OCI-LY1 (cell line): ENCODE data around the gene CNNM4.

Experiments
- H2AFZ ChIP-seq: fragments of 200-600 bp; sonication (generic), shearing (Covaris generic); 2 replicates; pipeline ENCODE4 v1.6.0; 2014; ENCODE audit warnings: antibody characterized with exemption, mild to moderate bottlenecking, low read length
- H3F3A ChIP-seq: fragments of 200-600 bp; sonication (generic), shearing (Covaris generic); 2 replicates; pipeline ENCODE4 v1.6.0; 2014; ENCODE audit warnings: mild to moderate bottlenecking, antibody characterized with exemption, low read length, moderate library complexity; ENCODE audit not compliant: insufficient read depth
- H3K27ac ChIP-seq: fragments of 200-600 bp; sonication (generic); 2 replicates; pipeline ENCODE4 v1.5.1; 2014; ENCODE audit warnings: low read length, mixed run types, mild to moderate bottlenecking, low read depth; ENCODE audit not compliant: poor library complexity, severe bottlenecking
- H3K27me3 ChIP-seq: fragments of 200-600 bp; sonication (generic); 2 replicates; pipeline ENCODE4 v1.6.0; 2014; ENCODE audit warnings: antibody characterized with exemption, mild to moderate bottlenecking, low read length, moderate library complexity; ENCODE audit not compliant: insufficient read depth
- H3K36me3 ChIP-seq: fragments of 200-600 bp; sonication (generic); 2 replicates; pipeline ENCODE4 v1.6.1; 2014; ENCODE audit warnings: mild to moderate bottlenecking, antibody characterized with exemption, low read length, moderate library complexity, mixed read lengths; ENCODE audit not compliant: insufficient read depth
- H3K4me1 ChIP-seq: fragments of 200-600 bp; sonication (generic); 2 replicates; pipeline ENCODE4 v1.5.1; 2014; ENCODE audit warnings: mild to moderate bottlenecking, low read length, moderate library complexity; ENCODE audit not compliant: insufficient read depth, severe bottlenecking
- H3K4me2 ChIP-seq: fragments of 200-600 bp; sonication (generic), shearing (Covaris generic); 2 replicates; pipeline ENCODE4 v1.6.1; 2014; ENCODE audit warnings: low read length
- H3K4me3 ChIP-seq: fragments of 200-600 bp; sonication (generic); 2 replicates; pipeline ENCODE4 v1.5.1; 2014; ENCODE audit warnings: low read length, low read depth, mild to moderate bottlenecking, mixed read lengths; ENCODE audit not compliant: poor library complexity, severe bottlenecking
- H3K79me2 ChIP-seq: fragments of 200-600 bp; shearing (Covaris generic); 2 replicates; pipeline ENCODE4 v1.6.1; 2016; ENCODE audit warnings: mixed run types, low read length, mixed read lengths; ENCODE audit not compliant: insufficient read depth
- H3K9ac ChIP-seq: fragments of 200-600 bp; sonication (generic), shearing (Covaris generic); 2 replicates; pipeline ENCODE4 v1.6.1; 2014; ENCODE audit warnings: mild to moderate bottlenecking, low read length, mixed read lengths
- H3K9me2 ChIP-seq: fragments of 200-600 bp; sonication (generic), shearing (Covaris generic); 2 replicates; pipeline ENCODE4 v1.6.1; 2014; ENCODE audit warnings: low read depth, mild to moderate bottlenecking, low read length, mixed read lengths
- H3K9me3 ChIP-seq: fragments of 200-600 bp; shearing (Covaris generic); 2 replicates; pipeline ENCODE4 v1.6.1; 2014; ENCODE audit warnings: low read length, mixed read lengths
- H4K20me1 ChIP-seq: fragments of 200-600 bp; sonication (generic), shearing (Covaris generic); 2 replicates; pipeline ENCODE4 v1.6.0; 2016; ENCODE audit warnings: mild to moderate bottlenecking, low read length; ENCODE audit not compliant: insufficient read depth
- EZH2 ChIP-seq: fragments of 200-600 bp; sonication (generic), shearing (Covaris generic); IDR thresholded peaks from 2 replicates; pipeline ENCODE4 v1.8.0; 2017; ENCODE audit warnings: borderline replicate concordance, mixed run types, mild to moderate bottlenecking, antibody characterized with exemption, low read length, moderate library complexity, mixed read lengths
- TF ChIP-seq, protein P1 (sequence below): fragments of 200-600 bp; sonication (generic), shearing (Covaris generic); IDR thresholded peaks from 2 replicates; pipeline ENCODE4 v1.5.1; 2017; ENCODE audit warnings: mild to moderate bottlenecking, antibody characterized with exemption, low read length, moderate library complexity, mixed read lengths

Gene CNNM4

GRCh38 chr2:96859099-96859649 lies 98.5 kb downstream of the CNNM4 start:
- Histone ChIP-seq H3K9me3 (no peaks in the 10 kb centered on the region), H3K27ac (no peak overlapping the region), H3K9ac (no peak overlapping the region), H3K4me3 (peak overlapping the region; percentile 76), H3F3A (no peaks in the 10 kb centered on the region), H3K4me2 (no peak overlapping the region; the same call in 1 of the 2 replicates), H3K79me2 (no peaks in the 10 kb centered on the region), H2AFZ (no peak overlapping the region), H3K36me3 (no peaks in the 10 kb centered on the region), H3K9me2 (no peaks in the 10 kb centered on the region), H4K20me1 (no peaks in the 10 kb centered on the region), H3K27me3 (0 out of 2 replicates have a peak, but pooled peaks cover 7% of the 10 kb centered on the region), H3K4me1 (peaks cover 19% of the 10 kb centered on the region)
- TF ChIP-seq, protein P1, sequence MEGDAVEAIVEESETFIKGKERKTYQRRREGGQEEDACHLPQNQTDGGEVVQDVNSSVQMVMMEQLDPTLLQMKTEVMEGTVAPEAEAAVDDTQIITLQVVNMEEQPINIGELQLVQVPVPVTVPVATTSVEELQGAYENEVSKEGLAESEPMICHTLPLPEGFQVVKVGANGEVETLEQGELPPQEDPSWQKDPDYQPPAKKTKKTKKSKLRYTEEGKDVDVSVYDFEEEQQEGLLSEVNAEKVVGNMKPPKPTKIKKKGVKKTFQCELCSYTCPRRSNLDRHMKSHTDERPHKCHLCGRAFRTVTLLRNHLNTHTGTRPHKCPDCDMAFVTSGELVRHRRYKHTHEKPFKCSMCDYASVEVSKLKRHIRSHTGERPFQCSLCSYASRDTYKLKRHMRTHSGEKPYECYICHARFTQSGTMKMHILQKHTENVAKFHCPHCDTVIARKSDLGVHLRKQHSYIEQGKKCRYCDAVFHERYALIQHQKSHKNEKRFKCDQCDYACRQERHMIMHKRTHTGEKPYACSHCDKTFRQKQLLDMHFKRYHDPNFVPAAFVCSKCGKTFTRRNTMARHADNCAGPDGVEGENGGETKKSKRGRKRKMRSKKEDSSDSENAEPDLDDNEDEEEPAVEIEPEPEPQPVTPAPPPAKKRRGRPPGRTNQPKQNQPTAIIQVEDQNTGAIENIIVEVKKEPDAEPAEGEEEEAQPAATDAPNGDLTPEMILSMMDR = no peak
- TF ChIP-seq EZH2 = no peak

- H3K79me2 ChIP-seq = no peaks in the 10 kb centered on the region
- 0 out of 2 replicates have a peak, but pooled peaks cover 7% of the 10 kb centered on the region for H3K27me3 ChIP-seq
- H3K9me2 ChIP-seq = no peaks in the 10 kb centered on the region
- H3K9me3 ChIP-seq = no peaks in the 10 kb centered on the region
- H4K20me1 ChIP-seq = no peaks in the 10 kb centered on the region
- H3K36me3 ChIP-seq = no peaks in the 10 kb centered on the region
- H3K4me3 ChIP-seq = no peak overlapping the region
- no peak overlapping the region for H2AFZ ChIP-seq
- peaks cover 19% of the 10 kb centered on the region for H3K4me1 ChIP-seq
- H3K27ac ChIP-seq = no peak overlapping the region
- H3K4me2 ChIP-seq = no peak overlapping the region
- no peak overlapping the region for H3K9ac ChIP-seq
- no peaks in the 10 kb centered on the region for H3F3A ChIP-seq
- TF ChIP-seq EZH2 = no peak
- TF ChIP-seq, protein P1 = no peak
Observed at GRCh38 chr2:96859681-96860064, 99.0 kb downstream of the CNNM4 start.

- Histone ChIP-seq H3K4me1 (peaks cover 19% of the 10 kb centered on the region), H3K27ac (no peak overlapping the region), H3K79me2 (no peaks in the 10 kb centered on the region), H3K9ac (no peak overlapping the region), H3K9me2 (no peaks in the 10 kb centered on the region), H2AFZ (no peak overlapping the region), H3K4me2 (no peak overlapping the region), H4K20me1 (no peaks in the 10 kb centered on the region), H3K36me3 (no peaks in the 10 kb centered on the region), H3K27me3 (0 out of 2 replicates have a peak, but pooled peaks cover 7% of the 10 kb centered on the region), H3K9me3 (no peaks in the 10 kb centered on the region), H3F3A (no peaks in the 10 kb centered on the region), H3K4me3 (no peak overlapping the region)
- TF ChIP-seq, protein P1 = no peak
- no peak for TF ChIP-seq EZH2
Observed at GRCh38 chr2:96860065-96861029, 99.6 kb downstream of the CNNM4 start.
